GM12873 (cell line): Measurements from ENCODE around the gene BCAS4.

Experiments
- TF ChIP-seq, protein P1 (sequence below): IDR thresholded peaks from 2 replicates; pipeline ENCODE4 v1.5.1; 2012; ENCODE audit warnings: low read depth, mild to moderate bottlenecking, moderate library complexity, low read length, control low read depth; ENCODE audit not compliant: insufficient read depth; ENCODE audit errors: missing control alignments

BCAS4 gene

DNA sequence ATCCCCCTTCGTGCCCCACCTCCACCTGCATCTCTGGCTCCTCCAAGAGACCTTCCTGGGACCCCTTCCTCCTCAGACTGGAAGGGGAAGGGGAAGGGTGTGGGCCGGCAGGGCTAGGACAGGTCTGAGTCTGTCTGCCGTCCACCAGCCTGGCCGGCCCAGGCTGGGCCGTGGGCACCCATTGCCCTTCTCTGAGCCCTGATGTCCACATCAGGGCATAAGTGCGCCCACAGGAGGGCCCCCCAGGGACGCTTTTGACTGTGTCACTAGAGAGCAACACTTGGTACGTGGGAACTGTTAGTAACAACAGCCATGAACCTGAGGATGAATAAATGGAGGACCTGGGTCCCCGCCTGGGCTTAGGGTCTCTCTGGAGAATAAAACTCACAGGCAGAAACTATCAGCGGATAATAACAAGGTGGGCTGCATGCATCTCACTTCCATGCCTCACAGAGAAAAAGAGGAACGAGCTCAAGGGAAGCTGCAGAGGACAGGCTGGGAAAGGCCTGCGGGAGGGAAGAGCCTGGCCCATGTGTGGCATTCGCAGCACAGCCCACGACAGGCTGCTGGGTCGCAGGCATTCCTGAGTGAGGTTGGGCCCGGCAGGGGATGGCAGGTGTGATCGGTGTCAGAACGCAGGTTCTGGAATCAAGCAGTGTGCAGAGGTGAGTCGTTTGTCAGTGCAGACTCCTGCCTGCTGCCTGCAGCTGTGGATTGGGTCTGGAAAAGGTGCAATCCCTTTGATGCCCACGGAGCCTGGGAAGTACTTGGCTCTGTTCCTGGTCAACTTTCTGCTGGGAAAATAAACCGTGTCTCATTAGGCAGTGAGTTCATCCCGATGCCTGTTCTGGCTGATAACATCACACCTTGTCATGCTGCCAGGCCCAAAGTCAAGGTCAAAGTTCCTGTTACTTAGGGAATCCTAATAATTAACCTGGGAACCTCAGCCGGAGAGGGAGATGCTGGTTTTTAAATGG, 60.9 kb downstream of the BCAS4 start:
- TF ChIP-seq, protein P1, sequence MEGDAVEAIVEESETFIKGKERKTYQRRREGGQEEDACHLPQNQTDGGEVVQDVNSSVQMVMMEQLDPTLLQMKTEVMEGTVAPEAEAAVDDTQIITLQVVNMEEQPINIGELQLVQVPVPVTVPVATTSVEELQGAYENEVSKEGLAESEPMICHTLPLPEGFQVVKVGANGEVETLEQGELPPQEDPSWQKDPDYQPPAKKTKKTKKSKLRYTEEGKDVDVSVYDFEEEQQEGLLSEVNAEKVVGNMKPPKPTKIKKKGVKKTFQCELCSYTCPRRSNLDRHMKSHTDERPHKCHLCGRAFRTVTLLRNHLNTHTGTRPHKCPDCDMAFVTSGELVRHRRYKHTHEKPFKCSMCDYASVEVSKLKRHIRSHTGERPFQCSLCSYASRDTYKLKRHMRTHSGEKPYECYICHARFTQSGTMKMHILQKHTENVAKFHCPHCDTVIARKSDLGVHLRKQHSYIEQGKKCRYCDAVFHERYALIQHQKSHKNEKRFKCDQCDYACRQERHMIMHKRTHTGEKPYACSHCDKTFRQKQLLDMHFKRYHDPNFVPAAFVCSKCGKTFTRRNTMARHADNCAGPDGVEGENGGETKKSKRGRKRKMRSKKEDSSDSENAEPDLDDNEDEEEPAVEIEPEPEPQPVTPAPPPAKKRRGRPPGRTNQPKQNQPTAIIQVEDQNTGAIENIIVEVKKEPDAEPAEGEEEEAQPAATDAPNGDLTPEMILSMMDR = no peak

DNA sequence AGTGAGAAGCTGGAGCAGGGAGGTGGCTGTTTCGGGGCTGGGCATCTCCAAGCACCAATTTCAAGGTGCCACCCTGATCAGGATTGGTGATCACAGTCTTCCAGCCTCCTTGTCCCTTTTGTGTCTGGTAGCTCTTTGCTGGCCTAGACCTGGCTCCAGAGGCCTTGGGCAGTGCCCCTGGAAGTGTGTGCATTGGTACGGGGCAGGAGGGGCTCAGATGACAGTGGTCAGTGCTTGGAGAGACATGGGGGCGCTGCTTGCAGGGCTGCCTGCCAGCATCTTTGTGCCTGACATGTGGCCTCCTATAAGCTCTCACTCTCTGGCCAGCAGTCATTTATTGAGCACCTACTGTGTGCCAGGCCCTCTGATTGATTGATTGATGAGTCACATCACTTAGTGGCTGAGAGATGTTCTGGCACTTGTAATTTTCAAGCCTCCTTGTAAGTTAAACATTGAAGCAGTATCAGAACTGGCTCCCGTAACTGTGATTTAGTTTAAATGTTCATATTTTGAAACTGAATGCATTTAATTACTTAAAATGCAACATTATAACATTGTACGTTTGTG, 61.7 kb downstream of the BCAS4 start:
- TF ChIP-seq, protein P1 = no peak

GRCh38 chr20:50857348-50857747, 62.5 kb downstream of the BCAS4 start:
- TF ChIP-seq, protein P1 = no peak

DNA sequence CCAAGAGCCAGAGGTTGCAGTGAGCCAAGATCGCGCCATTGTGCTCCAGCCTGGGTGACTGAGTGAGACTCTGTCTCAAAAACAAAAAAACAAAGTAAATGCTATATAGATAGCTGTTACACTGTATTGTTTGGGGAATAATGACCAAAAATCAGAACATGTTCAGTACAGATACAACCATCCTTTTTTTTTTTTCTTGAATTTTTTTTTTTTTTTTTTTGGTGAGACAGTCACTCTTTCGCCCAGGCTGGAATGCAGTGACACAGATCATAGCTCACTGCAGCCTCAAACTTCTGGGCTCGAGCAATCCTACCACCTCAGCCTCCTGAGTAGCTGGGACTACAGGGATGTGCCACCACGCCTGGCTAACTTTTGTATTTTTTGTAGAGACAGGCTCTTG, 63.7 kb downstream of the BCAS4 start:
- TF ChIP-seq, protein P1 = no peak

DNA sequence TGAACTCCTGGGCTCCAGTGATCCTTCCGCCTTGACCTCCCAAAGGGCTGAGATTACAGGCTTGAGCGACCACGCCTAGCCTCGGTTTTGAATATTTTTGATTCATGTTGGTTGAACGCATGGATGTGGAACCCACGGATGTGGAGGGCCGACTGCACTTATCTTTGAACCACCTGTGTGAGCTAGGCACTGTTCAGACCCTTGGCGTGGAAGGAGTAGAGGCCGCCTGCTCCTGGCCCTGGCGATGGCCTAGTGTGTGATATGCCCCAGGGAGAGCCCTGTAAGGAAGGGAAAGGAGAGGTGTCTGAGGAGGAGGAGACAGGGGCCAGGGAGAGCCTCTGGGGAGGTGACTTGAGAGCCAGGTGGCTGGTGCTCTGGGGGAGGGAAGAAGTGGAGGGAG, 64.3 kb downstream of the BCAS4 start:
- TF ChIP-seq, protein P1 = no peak

DNA sequence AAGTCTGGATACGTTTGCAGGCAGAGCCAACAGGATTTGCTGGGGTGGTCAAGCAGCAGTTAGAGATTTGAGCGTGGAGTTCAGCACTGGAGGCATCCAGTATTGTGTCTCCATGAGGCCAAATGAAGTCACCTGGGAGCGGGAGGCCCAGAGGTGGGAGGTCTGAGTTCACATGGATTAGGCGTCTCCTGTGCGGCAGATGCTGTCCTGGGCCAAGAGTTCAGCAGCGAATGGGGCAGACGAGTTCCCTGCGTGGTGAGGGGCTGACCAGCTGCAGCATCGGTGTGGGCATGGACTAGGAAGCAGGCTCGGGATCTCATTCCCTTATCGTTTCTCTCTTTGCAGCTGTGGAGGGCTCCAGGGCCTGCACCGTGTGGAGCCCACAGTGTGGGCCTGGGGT, 66.2 kb downstream of the BCAS4 start:
- TF ChIP-seq, protein P1 = no peak

GRCh38 chr20:50862546-50862945, 67.7 kb downstream of the BCAS4 start:
- TF ChIP-seq, protein P1 = no peak
